Measurements from ENCODE around the gene FN3KRP. TPM values are rescaled to one million over a fixed set of nuclear protein-coding genes. Genes with fewer than 3 reads are reported as not detected.
A peak's percentile ranks its signal among the peaks of the same experiment; 100 is the strongest.

Gene FN3KRP
- total and polyA plus RNA-seq, 8 donors = 24.7 to 55.6 (median 49.8) TPM

GRCh38 chr17:82697808-82698064 is 18.8 kb upstream of the FN3KRP start:
- peaks cover 0 to 14% of the 10 kb centered on the region in 2 donors for H3K9me3 ChIP-seq
- H3K4me3 ChIP-seq = peak overlapping the region; percentile 60 to 63
- ATAC-seq (no peak), DNase-seq (peak in 1 of 4 donors; percentile 83)
- no peaks in the 10 kb centered on the region for H3K36me3 ChIP-seq
- intact Hi-C loops (cut with DNase I) = no loop called here
- no peak for TF ChIP-seq CTCF (IDR thresholded peaks at IDR 0.05)
- H3K27ac ChIP-seq = no peak overlapping the region
- peaks cover 0 to 23% of the 10 kb centered on the region in 2 donors for H3K27me3 ChIP-seq
- peaks cover 5 to 22% of the 10 kb centered on the region in 2 donors for H3K4me1 ChIP-seq

GRCh38 chr17:82698065-82698973 is 18.2 kb upstream of the FN3KRP start, which contains the start of gene RAB40B:
Gene RAB40B (minus strand): TSS chr17:82698698. CDS start chr17:82698596, 102 bp downstream.
- peak within 1 kb of the TSS; percentile 63 to 67 for H3K4me3 ChIP-seq
- peaks cover 0 to 23% of the 10 kb centered on the region in 2 donors for H3K27me3 ChIP-seq
- H3K9me3 ChIP-seq = peaks cover 0 to 14% of the 10 kb centered on the region in 2 donors
- peaks cover 5 to 22% of the 10 kb centered on the region in 2 donors for H3K4me1 ChIP-seq
- no peak for TF ChIP-seq CTCF (IDR thresholded peaks at IDR 0.05)
- DNase-seq (peak; percentile 96 to 99 (median 98)), ATAC-seq (peak; percentile 99)
- no peak within 1 kb of the TSS for H3K27ac ChIP-seq
- H3K36me3 ChIP-seq = no peaks in the 10 kb centered on the region
- intact Hi-C loops (cut with DNase I) = no loop called here

- no peak for TF ChIP-seq CTCF (IDR thresholded peaks at IDR 0.05)
- Histone ChIP-seq H3K27me3 (peaks cover 0 to 23% of the 10 kb centered on the region in 2 donors), H3K4me3 (peak overlapping the region; percentile 63 to 67), H3K27ac (no peak overlapping the region), H3K36me3 (no peaks in the 10 kb centered on the region), H3K9me3 (peaks cover 0 to 13% of the 10 kb centered on the region in 2 donors), H3K4me1 (peaks cover 5 to 22% of the 10 kb centered on the region in 2 donors)
- no peak for ATAC-seq
- no peak for DNase-seq
- intact Hi-C loops (cut with DNase I) = no loop called here
These were observed 17.5 kb upstream of the FN3KRP start for GRCh38 chr17:82698974-82699442.

GRCh38 chr17:82699551-82699950 is 17.0 kb upstream of the FN3KRP start:
- intact Hi-C loops (cut with DNase I) = no loop called here
- no peak for TF ChIP-seq CTCF (IDR thresholded peaks at IDR 0.05)
- H3K4me3 ChIP-seq = peak overlapping the region in 1 of 2 donors; percentile 63

GRCh38 chr17:82702231-82702927 is 14.1 kb upstream of the FN3KRP start:
- DNase-seq = peak in 1 of 4 donors; percentile 58
- Histone ChIP-seq H3K27ac (no peak overlapping the region), H3K4me3 (no peak overlapping the region), H3K27me3 (peaks cover 0 to 8% of the 10 kb centered on the region in 2 donors), H3K36me3 (no peaks in the 10 kb centered on the region), H3K4me1 (peaks cover 3 to 15% of the 10 kb centered on the region in 2 donors), H3K9me3 (no peaks in the 10 kb centered on the region)
- TF ChIP-seq CTCF (IDR thresholded peaks at IDR 0.05) = no peak
- ATAC-seq = no peak
- intact Hi-C loops (cut with DNase I) = no loop called here

More at GRCh38 chr17:82699551-82699950, 17.0 kb upstream of the FN3KRP start:
- H3K4me1 ChIP-seq = peaks cover 5 to 22% of the 10 kb centered on the region in 2 donors
- H3K27me3 ChIP-seq = peaks cover 0 to 23% of the 10 kb centered on the region in 2 donors
- DNase-seq (peak in 1 of 4 donors; percentile 51), ATAC-seq (no peak)
- H3K36me3 ChIP-seq = no peaks in the 10 kb centered on the region
- H3K27ac ChIP-seq = no peak overlapping the region
- H3K9me3 ChIP-seq = peaks cover 0 to 7% of the 10 kb centered on the region in 2 donors
